GM12864 (cell line): ENCODE data around the gene PCSK6.
"Not testable (repeated sequence)": the region's sequence is repeated elsewhere in the genome, so short reads cannot be mapped to it uniquely, and the experiment has no call there.

Experiments
- DNase-seq: peaks from one replicate; pipeline ENCODE4 v3.0.0-alpha.2; 2011; ENCODE audit warnings: low read depth
- H3K4me3 ChIP-seq: 2 replicates; pipeline ENCODE4 v1.5.1; 2011; ENCODE audit warnings: mild to moderate bottlenecking, low read depth, low read length, control low read depth
- TF ChIP-seq, protein P1 (sequence below): IDR thresholded peaks from 2 replicates; pipeline ENCODE4 v1.5.1; 2011; ENCODE audit warnings: low read depth, mild to moderate bottlenecking, moderate library complexity, low read length, control low read depth, inconsistent platforms; ENCODE audit errors: missing control alignments

Gene PCSK6

DNA sequence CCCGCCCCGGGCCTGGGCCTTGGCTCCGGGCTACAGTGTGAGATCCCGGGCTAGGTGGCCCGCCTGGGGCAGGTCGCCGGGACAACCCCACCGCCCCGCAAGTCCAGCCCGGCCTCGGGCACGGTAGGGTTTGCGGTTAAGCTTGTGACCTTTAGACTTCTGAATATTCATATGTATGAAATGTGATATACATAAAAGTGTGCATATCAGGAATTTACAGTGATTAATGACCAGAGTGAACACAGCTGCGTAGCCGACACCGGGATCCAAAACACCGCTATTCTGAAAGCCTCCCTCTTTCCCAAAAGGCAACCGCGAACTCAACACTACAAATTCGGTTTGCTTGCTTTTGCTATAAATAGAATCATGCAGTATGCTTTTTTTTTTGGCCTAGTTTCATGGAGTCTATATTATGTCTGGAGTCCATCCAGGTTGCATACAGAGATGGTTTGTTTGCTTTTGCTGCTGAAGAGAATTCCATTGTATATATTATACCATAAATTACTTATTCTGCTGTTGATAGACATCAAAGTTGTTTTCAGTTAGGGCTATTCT lies 193.8 kb downstream of the PCSK6 start:
- TF ChIP-seq, protein P1, sequence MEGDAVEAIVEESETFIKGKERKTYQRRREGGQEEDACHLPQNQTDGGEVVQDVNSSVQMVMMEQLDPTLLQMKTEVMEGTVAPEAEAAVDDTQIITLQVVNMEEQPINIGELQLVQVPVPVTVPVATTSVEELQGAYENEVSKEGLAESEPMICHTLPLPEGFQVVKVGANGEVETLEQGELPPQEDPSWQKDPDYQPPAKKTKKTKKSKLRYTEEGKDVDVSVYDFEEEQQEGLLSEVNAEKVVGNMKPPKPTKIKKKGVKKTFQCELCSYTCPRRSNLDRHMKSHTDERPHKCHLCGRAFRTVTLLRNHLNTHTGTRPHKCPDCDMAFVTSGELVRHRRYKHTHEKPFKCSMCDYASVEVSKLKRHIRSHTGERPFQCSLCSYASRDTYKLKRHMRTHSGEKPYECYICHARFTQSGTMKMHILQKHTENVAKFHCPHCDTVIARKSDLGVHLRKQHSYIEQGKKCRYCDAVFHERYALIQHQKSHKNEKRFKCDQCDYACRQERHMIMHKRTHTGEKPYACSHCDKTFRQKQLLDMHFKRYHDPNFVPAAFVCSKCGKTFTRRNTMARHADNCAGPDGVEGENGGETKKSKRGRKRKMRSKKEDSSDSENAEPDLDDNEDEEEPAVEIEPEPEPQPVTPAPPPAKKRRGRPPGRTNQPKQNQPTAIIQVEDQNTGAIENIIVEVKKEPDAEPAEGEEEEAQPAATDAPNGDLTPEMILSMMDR = no peak
- peak overlapping the region; percentile 95 for H3K4me3 ChIP-seq
- DNase-seq = no peak

DNA sequence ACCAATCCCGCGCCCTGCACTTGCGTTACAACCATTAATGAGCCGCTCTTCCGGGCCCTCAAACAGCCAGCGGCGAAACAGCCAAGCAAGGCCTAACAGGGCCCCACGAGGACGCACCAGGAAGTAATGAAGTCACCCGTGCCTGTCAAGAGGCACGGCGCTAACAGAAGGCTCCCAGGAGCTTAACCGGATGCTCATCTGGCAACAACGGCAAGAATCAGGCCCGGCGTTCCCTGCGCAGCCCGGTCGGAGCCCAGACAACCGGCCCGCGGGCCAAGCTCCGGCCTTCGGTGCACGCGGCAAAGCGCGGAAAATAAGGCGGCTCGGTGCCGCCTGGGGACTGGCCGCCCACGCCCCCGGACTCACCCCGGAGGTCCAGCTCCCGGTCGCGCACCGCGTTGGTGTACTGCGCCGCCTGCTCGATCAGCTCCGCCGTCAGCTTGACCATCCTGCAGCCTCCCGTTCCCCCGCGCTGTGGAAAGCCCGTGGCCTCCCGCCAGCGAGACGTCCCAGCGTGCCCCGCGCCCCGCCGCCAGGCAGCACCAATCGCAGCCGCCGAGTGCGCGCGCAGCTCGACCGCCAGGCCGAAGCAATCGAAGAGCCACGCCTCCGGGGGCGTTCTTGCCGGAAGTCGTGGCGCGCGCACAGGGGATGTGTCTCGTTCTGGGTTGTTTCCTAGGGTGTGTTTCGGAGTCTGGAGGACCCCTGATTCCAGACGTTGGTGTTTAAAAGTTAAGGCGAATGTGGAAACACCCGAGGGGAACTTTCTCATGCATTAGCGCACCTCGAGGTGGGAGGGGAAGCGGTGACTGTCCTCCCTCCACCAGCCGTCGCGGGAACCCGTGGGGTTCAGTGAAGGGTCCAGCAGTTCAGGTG lies 194.5 kb downstream of the PCSK6 start, which contains the start of gene SNRPA1:
TSS of gene SNRPA1 (minus strand) at position 518 of the 876 bp plus-strand sequence. CDS start at position 448, 70 bp downstream.
- TF ChIP-seq, protein P1 = no peak
- peak; percentile 78 for DNase-seq
- H3K4me3 ChIP-seq = peak within 1 kb of the TSS; percentile 95

DNA sequence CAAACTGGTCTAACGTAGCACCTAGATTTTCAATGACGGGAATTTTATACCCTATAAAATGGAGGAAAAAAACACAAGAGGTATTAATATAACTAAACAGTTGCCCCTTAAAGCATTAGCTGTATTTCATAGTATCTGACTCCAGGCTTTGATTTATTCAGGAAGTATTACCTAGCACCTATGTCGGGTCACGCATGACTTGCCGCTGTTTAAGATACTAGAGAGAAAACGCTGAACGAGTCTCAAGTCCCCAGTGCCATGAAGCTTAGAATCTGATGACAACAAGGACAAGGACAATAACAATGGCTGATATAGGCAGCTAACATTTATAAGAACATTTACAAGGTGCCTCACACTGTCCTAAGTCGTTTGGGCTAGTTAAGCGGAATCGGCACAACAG lies 196.4 kb downstream of the PCSK6 start:
- DNase-seq = no peak
- TF ChIP-seq, protein P1 = no peak
- H3K4me3 ChIP-seq = peak overlapping the region; percentile 95

DNA sequence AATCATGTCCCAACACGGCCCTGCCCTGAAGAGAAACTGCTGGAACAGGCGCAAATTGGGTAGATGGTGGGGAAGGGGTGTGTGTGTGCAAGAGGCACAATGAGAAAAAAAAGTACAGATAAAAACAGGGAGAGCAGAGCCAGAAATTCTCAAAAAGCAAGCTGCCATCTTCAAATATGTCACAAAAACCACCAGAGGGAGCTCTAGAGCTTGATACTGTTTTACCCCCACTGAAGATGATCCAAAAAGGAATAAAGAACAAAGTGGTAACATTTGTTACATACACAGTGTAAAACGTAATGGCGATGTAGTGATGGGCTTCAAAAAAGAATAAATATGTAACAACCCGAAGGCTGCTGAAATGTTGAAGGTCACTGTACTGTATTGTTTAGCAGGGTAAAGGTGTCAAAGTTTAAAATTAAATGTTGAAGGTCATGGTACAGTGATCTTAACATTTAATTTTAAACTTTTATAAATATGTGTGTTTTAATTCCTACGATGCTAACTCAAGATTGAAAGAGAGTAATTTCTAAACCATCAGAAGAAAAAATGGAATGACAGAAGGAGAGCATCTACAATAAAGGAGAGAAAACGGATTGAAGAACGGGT lies 200.5 kb downstream of the PCSK6 start:
- DNase-seq = no peak
- TF ChIP-seq, protein P1 = peak; percentile 58
- H3K4me3 ChIP-seq = no peak overlapping the region

DNA sequence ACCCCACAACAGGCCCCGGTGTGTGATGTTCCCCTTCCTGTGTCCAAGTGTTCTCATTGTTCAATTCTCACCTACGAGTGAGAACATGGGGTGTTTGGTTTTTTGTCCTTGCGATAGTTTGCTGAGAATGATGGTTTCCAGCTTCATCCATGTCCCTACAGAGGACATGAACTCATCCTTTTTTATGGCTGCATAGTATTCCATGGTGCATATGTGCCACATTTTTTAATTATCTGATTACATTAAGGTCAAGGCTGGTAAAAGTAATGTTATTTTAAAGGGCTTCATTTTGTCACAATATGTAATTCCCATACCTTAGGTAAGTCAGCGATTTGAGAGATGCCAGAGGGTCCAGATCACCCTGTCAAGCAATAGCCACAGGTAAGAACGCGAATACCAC lies 202.2 kb downstream of the PCSK6 start:
- DNase-seq, H3K4me3 ChIP-seq: not testable (repeated sequence)

DNA sequence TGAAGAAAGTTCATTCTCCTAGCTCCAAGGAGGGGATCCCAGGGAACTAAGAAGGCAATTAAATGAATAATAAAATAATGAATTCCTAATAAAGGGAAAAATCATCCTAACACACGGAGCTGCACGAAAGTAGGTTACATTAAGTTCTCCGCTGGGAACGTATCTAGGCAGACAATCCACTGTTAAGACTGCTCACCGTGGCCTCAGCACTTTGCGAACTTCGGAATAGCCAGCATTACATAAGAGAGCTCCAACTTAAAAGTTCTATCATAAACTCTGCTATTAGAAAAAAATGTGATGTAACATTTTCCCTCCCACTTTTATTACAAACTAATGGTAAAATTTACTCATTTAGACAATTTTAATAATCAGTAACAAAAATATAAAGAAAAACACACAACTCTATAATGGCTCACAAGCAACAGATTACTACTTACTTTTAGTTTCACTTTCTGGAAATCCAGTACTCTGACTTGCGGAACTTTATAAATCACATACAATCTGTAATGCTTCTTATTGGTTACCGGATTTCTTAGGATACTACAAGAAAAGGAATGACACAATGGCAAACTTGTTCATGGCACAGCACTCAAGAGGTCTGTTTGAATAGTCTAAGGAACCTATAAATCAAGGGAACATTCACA lies 202.9 kb downstream of the PCSK6 start:
- no peak for DNase-seq
- H3K4me3 ChIP-seq = no peak overlapping the region

More for the DNA sequence above, 202.9 kb downstream of the PCSK6 start:
- TF ChIP-seq, protein P1 = no peak
